Right cardiac atrium (tissue), 5 donors: Measurements from ENCODE around the gene SSR4. TPM values are rescaled to one million over a fixed set of nuclear protein-coding genes. Genes with fewer than 3 reads are reported as not detected.

Source experiments
- ATAC-seq, 2 donors: fragments of 200-7000 bp; cut with Tn5 transposase; one replicate each; pipeline versions ENCODE4 v1.8.0 to v1.9.1; 2020; ENCODE audit warnings: moderate library complexity in 2 of 2, mild to moderate bottlenecking in 1 of 2
- DNase-seq, 3 donors: peaks; one replicate each; pipeline ENCODE4 v3.0.0-alpha.2; 2020
- H3K27ac ChIP-seq: one replicate; pipeline ENCODE4 v1.5.1; 2013; ENCODE audit warnings: mild to moderate bottlenecking, low read length, control low read depth, moderate library complexity
- H3K27me3 ChIP-seq: one replicate; pipeline ENCODE4 v1.6.1; 2013; ENCODE audit not compliant: control insufficient read depth, insufficient read depth
- H3K4me1 ChIP-seq: one replicate; pipeline ENCODE4 v1.6.1; 2013; ENCODE audit warnings: low read length; ENCODE audit not compliant: control insufficient read depth, insufficient read depth
- H3K4me3 ChIP-seq: one replicate; pipeline ENCODE4 v1.5.1; 2013; ENCODE audit warnings: low read length, control low read depth
- H3K9me3 ChIP-seq: one replicate; pipeline ENCODE4 v1.6.1; 2013; ENCODE audit warnings: low read length; ENCODE audit not compliant: control insufficient read depth
- WGBS: extraction: QIAGEN DNeasy Blood & Tissue Kit; methylation state at CpG from one replicate; pipeline ENCODE4 v1.1.7; 2013; 5-methylcytosine and 5-hydroxymethylcytosine counted together
- intact Hi-C, 4 donors: fragments of 100-400 bp; cut with DNase I; formaldehyde crosslinking; loops; one replicate each; pipeline versions ENCODE4 v1.11.0 to v1.14.0; 2022 to 2023
- polyA plus RNA-seq: library from polyadenylated mRNA; stranded (reverse); fragments of 200-250 nt; gene quantifications from one replicate; pipeline ENCODE4 v1.2.3, GENCODE V29; 2013
- total RNA-seq, 4 donors: library from RNA; stranded (reverse); fragmentation: NEBNext Ultra II Directional; extraction: Animal tissue kit (Norgen Biotek cat#: 25700); gene quantifications; one replicate each; pipeline ENCODE4 v1.2.1, GENCODE V29; 2021
- donor health status: healthy with polysubstance abuse.
- donor health status: DM: no; HTN: yes; CAD: no.
- donor health status: DM: no; HTN: no; CAD: no.
- donor health status: DM: no; HTN: yes; CAD: no; lungs with severe emphysema.
- donor health status: DM: yes; HTN: yes; CAD: no.

Gene SSR4
- total and polyA plus RNA-seq, 5 donors = 162 to 336 (median 196) TPM

DNA sequence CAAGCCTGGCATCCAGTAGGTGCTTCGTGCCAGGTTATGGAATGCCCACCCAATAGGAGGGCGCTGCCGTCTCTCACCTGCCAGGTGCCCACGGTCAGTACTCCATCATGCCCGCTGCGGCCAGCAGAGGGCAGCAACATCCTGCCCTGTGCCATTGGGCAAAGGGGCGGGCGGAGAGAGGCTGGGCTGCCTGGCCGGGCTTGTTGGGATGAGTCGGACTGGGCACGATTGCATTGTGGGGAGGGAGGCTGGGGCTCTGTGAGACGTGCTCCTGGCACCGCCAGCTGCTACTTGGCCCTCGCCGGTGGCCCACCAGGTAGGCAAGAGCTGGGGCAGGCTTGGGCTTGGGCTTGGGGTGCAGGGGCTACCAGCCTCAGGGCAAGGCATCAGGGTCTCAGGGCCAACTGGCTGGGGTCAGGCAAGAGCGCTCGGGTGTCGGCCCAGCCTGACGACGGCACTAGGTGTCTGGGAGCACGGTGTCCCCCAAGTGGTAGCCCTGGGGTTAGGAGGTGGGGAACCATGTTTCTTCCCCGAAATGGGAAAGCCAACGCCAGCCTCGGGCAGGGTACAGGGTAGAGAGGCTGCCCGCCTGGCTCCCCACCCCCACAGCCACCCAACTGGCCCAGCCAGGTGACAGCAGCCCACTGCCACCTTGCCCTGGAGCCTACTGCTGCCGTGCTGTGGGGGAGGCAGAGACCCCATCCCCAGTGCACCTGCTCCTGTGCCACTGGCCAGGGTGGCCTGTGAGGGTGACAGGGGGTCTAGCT is 30.3 kb upstream of the SSR4 start, which contains the start of gene PLXNB3:
TSS of gene PLXNB3 (plus strand) at position 261 of the 767 bp plus-strand sequence. CDS start 1,287 bp downstream, outside the sequence.
- DNase-seq = peak; percentile 78 to 91 (median 91)
- intact Hi-C loops = loop anchor here in 3 of 4 donors (2.0 to 10.0 kb wide), 2 partner anchors 189 to 191 kb away; no protein-coding TSS in a partner anchor
- Histone ChIP-seq H3K27me3 (no peaks in the 10 kb centered on the region), H3K9me3 (no peaks in the 10 kb centered on the region), H3K4me3 (no peak within 1 kb of the TSS), H3K4me1 (no peaks in the 10 kb centered on the region), H3K27ac (no peak within 1 kb of the TSS)
- 29% methylated on average over 26 of the region's 26 CpGs for WGBS
- peak; percentile 73 to 79 for ATAC-seq

DNA sequence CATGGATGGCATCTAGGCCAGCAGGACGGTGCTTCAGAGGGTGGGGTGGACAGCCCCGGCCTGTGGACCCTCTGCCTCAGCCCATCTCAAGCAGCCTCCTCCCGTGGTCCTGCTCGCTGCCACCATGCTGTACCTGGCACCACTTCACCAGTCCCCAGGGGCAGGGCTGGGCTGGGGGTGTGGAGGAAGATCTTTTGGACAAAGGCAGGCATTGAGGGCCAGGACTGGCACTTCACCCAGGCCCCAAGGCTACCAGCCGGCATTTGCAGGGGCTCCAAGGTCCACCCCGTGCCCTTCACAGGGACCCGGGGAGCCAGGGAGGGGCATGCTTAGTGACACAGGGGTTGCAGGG is 29.7 kb upstream of the SSR4 start:
- ATAC-seq (peak; percentile 5 to 23), DNase-seq (peak in 2 of 3 donors; percentile 30 to 65)
- H3K4me1 ChIP-seq = no peaks in the 10 kb centered on the region
- H3K27me3 ChIP-seq = no peaks in the 10 kb centered on the region
- intact Hi-C loops = loop anchor here in 3 of 4 donors (2.0 to 10.0 kb wide), 2 partner anchors 188 to 190 kb away; no protein-coding TSS in a partner anchor
- no peak overlapping the region for H3K27ac ChIP-seq
- H3K9me3 ChIP-seq = no peaks in the 10 kb centered on the region
- 70% methylated on average over 7 of the region's 7 CpGs for WGBS
- no peak overlapping the region for H3K4me3 ChIP-seq

DNA sequence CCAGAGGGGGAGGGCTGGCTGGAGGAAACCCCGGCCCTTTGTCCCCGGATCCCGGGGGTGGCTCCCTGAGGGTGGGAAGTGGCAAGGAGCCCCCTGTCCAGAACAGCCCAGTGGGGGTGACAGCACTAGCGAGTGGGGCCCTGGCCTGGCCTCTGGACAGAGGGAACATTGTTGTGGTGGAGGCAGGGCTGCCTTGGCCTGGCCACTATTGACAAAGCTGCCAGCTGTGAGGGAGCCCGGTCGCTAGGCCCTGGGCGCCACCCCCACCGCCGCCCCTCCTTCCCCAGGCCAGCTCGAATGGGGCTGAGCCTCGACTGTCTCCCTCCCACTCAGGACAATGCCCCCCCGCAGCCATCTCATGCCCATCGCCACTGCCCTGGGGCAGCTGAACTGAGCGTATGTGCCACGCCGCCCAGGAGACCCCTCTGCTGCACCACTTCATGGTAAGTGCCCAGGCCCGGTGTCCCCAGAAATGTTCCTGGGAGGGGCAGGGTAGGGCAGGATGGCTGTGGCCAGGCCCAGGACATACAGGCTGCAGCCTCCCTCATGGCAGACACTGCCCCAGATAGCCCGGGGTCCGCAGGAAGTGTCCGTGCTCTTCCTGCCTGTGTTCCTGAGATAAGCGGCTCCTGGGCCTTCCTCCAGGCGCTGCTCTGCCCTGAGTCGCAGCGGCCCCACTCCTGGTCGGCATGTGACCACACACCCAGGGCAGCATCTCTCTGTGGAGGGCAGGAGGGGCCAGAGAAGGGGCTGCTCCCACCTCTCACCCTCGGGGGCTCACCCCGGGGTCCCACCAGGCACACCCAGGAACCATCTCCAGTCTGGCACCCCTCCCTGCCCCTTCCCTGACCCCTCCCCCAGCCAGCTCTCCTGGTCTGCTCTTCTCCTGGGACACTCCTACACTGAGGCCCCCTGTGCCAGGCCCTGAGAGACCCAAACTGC is 29.1 kb upstream of the SSR4 start:
- Histone ChIP-seq H3K4me3 (peak overlapping the region; percentile 20), H3K9me3 (no peaks in the 10 kb centered on the region), H3K27me3 (no peaks in the 10 kb centered on the region), H3K4me1 (no peaks in the 10 kb centered on the region), H3K27ac (peak overlapping the region; percentile 49)
- intact Hi-C loops = loop anchor here in 3 of 4 donors (2.0 to 10.0 kb wide), 2 partner anchors 187 to 189 kb away; no protein-coding TSS in a partner anchor
- 28% methylated on average over 22 of the region's 27 CpGs for WGBS
- peak; percentile 39 to 82 (median 72) for DNase-seq
- ATAC-seq = peak; percentile 62 to 69

DNA sequence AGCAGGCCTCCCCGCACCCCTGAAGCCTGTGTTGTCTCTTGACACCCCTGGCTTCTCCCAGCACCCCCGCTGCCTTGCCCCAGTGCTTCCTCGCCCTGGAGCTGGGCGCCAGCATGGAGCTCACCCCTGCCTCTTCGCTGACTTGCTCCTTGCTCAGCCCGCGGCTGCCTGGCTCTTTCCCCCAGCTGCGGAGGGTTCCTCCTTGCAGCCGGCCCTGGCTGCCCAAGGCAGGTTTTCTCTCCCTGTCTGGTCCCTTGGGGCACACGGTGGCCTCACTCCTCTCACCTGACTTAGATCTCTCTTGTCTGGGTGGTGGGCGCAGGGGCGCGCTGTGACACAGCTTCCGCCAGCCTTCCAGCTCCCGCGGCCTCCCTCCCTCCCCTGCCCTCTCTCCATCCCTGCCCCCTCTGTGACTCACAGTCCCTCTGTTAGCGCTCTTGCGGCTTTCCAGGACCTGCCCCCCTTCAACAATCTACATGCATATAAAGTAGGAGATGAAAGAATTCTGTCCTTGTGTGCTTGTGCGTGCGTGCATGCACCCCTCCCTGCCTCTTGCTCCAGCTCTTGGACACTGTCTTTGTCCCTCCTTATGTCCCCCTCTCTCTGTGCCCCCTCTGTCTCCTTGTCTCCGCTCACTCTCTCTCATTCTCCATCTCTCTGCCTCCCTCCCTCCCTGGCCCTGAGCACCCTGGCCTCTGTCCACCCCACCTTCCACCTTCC is 28.2 kb upstream of the SSR4 start:
- DNase-seq (peak; percentile 29 to 63 (median 49)), ATAC-seq (peak in 1 of 2 donors; percentile 6)
- intact Hi-C loops = loop anchor here in 2 of 4 donors (10.0 kb wide), 1 partner anchor 189 kb away; no protein-coding TSS in a partner anchor
- H3K9me3 ChIP-seq = no peaks in the 10 kb centered on the region
- no peaks in the 10 kb centered on the region for H3K27me3 ChIP-seq
- H3K4me1 ChIP-seq = no peaks in the 10 kb centered on the region
- WGBS = 35% methylated on average over 21 of the region's 21 CpGs
- H3K4me3 ChIP-seq = peak overlapping the region; percentile 20
- peak overlapping the region; percentile 49 for H3K27ac ChIP-seq

DNA sequence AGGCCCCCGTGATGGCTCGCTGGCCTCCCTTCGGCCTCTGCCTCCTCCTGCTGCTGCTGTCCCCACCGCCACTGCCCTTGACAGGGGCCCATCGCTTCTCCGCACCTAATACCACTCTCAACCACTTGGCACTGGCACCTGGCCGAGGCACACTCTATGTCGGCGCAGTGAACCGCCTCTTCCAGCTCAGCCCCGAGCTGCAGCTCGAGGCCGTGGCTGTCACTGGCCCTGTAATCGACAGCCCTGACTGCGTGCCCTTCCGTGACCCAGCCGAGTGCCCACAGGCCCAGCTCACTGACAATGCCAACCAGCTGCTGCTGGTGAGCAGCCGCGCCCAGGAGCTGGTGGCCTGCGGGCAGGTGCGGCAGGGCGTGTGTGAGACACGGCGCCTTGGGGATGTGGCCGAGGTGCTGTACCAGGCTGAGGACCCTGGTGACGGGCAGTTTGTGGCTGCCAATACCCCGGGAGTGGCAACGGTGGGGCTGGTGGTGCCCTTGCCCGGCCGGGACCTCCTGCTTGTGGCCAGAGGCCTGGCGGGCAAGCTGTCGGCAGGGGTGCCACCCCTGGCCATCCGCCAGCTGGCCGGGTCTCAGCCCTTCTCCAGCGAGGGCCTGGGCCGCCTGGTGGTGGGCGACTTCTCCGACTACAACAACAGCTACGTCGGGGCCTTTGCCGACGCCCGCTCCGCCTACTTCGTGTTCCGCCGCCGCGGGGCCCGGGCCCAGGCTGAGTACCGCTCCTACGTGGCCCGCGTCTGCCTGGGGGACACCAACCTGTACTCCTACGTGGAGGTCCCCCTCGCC is 27.4 kb upstream of the SSR4 start:
- Histone ChIP-seq H3K4me3 (no peak overlapping the region), H3K27ac (no peak overlapping the region), H3K27me3 (no peaks in the 10 kb centered on the region), H3K4me1 (no peaks in the 10 kb centered on the region), H3K9me3 (no peaks in the 10 kb centered on the region)
- ATAC-seq (no peak), DNase-seq (peak; percentile 24 to 62 (median 35))
- intact Hi-C loops = loop anchor here in 2 of 4 donors (10.0 kb wide), 1 partner anchor 188 kb away; no protein-coding TSS in a partner anchor
- WGBS = 88% methylated on average over 56 of the region's 56 CpGs

DNA sequence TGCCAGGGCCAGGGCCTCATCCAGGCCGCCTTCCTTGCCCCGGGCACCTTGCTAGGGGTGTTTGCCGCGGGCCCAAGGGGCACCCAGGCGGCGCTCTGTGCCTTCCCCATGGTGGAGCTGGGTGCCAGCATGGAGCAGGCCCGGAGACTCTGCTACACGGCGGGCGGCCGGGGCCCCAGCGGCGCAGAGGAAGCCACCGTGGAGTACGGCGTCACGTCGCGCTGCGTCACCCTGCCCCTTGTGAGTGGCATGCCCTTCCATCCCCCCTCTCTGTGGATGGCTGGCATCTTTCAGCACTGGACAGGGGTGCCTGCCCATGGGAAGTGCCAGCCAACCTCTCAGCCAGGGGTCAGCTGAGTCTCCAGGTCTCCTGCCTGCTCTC is 26.8 kb upstream of the SSR4 start:
- H3K27me3 ChIP-seq = no peaks in the 10 kb centered on the region
- H3K4me3 ChIP-seq = no peak overlapping the region
- DNase-seq (peak in 1 of 3 donors; percentile 49), ATAC-seq (no peak)
- no peaks in the 10 kb centered on the region for H3K9me3 ChIP-seq
- H3K4me1 ChIP-seq = no peaks in the 10 kb centered on the region
- WGBS = 95% methylated on average over 20 of the region's 20 CpGs
- intact Hi-C loops = loop anchor here in 2 of 4 donors (10.0 kb wide), 1 partner anchor 187 kb away; no protein-coding TSS in a partner anchor
- H3K27ac ChIP-seq = no peak overlapping the region

DNA sequence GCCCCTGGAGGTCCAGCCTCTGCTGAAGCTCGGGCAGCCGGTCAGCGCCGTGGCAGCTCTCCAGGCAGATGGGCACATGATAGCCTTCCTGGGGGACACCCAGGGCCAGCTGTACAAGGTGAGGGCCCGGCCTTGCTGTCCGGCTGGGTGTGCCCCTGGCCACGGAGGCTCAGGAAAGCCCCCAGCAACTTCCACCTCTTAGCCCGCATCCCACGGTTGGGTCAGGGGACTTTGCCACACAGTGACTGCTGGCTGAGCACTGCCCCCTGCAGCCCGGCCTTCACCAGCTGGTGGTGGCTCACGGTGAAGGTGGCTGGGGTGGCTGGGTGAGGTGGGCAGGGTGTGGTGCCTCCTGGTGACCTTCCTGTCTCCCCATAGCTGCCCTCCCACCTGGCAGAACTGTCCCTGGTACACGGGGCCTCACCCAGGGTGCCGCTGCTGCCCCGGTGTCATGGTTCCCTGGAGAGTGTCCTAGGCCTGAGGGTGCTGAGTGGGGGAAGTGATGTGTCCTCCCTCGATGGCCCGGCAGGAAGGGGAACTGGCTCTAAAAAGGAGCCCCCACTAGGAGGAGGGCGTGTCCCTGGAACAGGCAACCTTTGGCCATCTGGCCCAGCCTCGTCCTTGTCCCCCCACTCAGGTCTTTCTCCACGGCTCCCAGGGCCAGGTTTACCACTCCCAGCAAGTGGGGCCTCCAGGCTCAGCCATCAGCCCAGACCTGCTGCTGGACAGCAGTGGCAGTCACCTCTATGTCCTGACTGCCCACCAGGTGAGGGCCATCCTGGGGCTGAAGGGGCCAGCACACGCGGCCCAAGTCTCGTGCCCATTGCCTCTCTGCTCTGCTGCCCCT is 25.9 kb upstream of the SSR4 start:
- no peak overlapping the region for H3K27ac ChIP-seq

DNA sequence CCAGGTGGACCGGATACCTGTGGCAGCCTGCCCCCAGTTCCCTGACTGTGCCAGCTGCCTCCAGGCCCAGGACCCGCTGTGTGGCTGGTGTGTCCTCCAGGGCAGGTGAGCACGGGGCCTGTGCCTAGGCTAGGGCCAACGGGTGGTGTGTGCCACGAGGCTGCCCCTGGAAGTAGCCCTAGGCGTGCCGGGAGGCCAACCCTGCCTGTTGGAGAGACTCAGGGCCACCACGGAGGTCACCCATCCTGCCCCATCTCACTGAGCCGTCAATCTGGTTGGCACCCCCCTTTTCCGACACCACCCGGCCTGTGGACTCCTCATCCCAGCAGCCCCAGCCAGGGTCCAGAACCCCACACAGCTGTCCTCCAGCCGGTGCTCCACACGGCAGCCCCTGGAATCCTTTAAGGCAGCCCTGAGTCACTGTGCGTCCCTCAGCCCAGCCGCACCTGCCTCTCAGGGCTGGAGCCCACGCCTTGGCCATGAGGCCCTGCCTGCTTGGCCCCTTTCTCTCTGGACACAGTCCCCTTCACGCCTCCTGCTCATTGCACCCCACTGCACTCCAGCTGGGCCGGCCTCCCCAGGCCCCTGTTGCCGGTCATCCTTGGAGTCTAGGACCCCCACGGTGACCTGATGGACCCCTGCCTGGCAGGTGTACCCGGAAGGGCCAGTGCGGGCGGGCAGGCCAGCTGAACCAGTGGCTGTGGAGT is 25.2 kb upstream of the SSR4 start:
- Histone ChIP-seq H3K9me3 (no peaks in the 10 kb centered on the region), H3K4me3 (no peak overlapping the region), H3K27ac (no peak overlapping the region), H3K4me1 (no peaks in the 10 kb centered on the region), H3K27me3 (no peaks in the 10 kb centered on the region)
- no peak for ATAC-seq
- WGBS = 84% methylated on average over 23 of the region's 23 CpGs
- intact Hi-C loops = loop anchor here in 2 of 4 donors (10.0 kb wide), 1 partner anchor 185 kb away; no protein-coding TSS in a partner anchor
- peak in 1 of 3 donors; percentile 46 for DNase-seq

More for the DNA sequence above, 25.9 kb upstream of the SSR4 start:
- Histone ChIP-seq H3K9me3 (no peaks in the 10 kb centered on the region), H3K27me3 (no peaks in the 10 kb centered on the region), H3K4me1 (no peaks in the 10 kb centered on the region), H3K4me3 (no peak overlapping the region)
- ATAC-seq (no peak), DNase-seq (peak; percentile 12 to 60 (median 46))
- WGBS = 75% methylated on average over 22 of the region's 22 CpGs
- intact Hi-C loops = loop anchor here in 2 of 4 donors (10.0 kb wide), 1 partner anchor 186 kb away; no protein-coding TSS in a partner anchor
